Natural killer cell (primary cell): Measurements from ENCODE around the gene PTH2R. TPM values are rescaled to one million over a fixed set of nuclear protein-coding genes. Genes with fewer than 3 reads are reported as not detected.
"Not testable (repeated sequence)": the region's sequence is repeated elsewhere in the genome, so short reads cannot be mapped to it uniquely, and the experiment has no call there.

ENCODE experiments used
- ATAC-seq, 3 donors: fragments of 150-1000 bp in 2 of 3; fragments of 200-7000 bp in 1 of 3; cut with Tn5 transposase; 1 replicate in 1 of 3; 2 replicates in 2 of 3; pipeline ENCODE4 v1.10.0; 2021; ENCODE audit warnings: mild to moderate bottlenecking in 2 of 3, moderate library complexity in 2 of 3
- DNase-seq, 2 donors: peaks; one replicate each; pipeline versions ENCODE4 v3.0.0 to v3.0.0-alpha.2; 2013 to 2021; ENCODE audit warnings: mixed read lengths in 1 of 2
- H3K27ac ChIP-seq: one replicate; pipeline ENCODE4 v1.5.1; 2013; ENCODE audit warnings: mild to moderate bottlenecking, low read length
- H3K27me3 ChIP-seq: one replicate; pipeline ENCODE4 v1.6.1; 2013; ENCODE audit warnings: low read length; ENCODE audit not compliant: control insufficient read depth, insufficient read depth
- H3K36me3 ChIP-seq: one replicate; pipeline ENCODE4 v1.6.1; 2013; ENCODE audit warnings: low read length; ENCODE audit not compliant: control insufficient read depth, insufficient read depth
- H3K4me1 ChIP-seq: one replicate; pipeline ENCODE4 v1.6.1; 2013; ENCODE audit warnings: low read length; ENCODE audit not compliant: control insufficient read depth, insufficient read depth
- H3K4me3 ChIP-seq: one replicate; pipeline ENCODE4 v1.5.1; 2013; ENCODE audit warnings: low read length
- H3K9me3 ChIP-seq: one replicate; pipeline ENCODE4 v1.6.1; 2013; ENCODE audit warnings: low read length; ENCODE audit not compliant: control insufficient read depth, insufficient read depth
- H3K27ac Mint-ChIP-seq, 2 donors: one replicate each; pipeline ENCODE4 v1.8.0; 2022; ENCODE audit warnings: mild to moderate bottlenecking in 2 of 2, mixed read lengths in 2 of 2, moderate library complexity in 1 of 2
- H3K27me3 Mint-ChIP-seq, 2 donors: one replicate each; pipeline ENCODE4 v1.8.0; 2022; ENCODE audit warnings: low read depth in 2 of 2, mixed read lengths in 2 of 2
- H3K36me3 Mint-ChIP-seq: one replicate; pipeline ENCODE4 v1.8.0; 2022; ENCODE audit warnings: mixed read lengths
- H3K4me1 Mint-ChIP-seq, 2 donors: one replicate each; pipeline ENCODE4 v1.8.0; 2022; ENCODE audit warnings: mixed read lengths in 2 of 2
- H3K4me3 Mint-ChIP-seq: one replicate; pipeline ENCODE4 v1.8.0; 2022; ENCODE audit warnings: mild to moderate bottlenecking, moderate library complexity, mixed read lengths
- H3K9me3 Mint-ChIP-seq, 2 donors: one replicate each; pipeline ENCODE4 v1.8.0; 2022; ENCODE audit warnings: mixed read lengths in 2 of 2
- WGBS: methylation state at CpG from one replicate; pipeline ENCODE4 v1.1.7; 2013; ENCODE audit warnings: missing lambda C conversion rate; ENCODE audit not compliant: insufficient coverage; 5-methylcytosine and 5-hydroxymethylcytosine counted together
- intact Hi-C: fragments of 100-400 bp; cut with micrococcal nuclease; formaldehyde crosslinking; loops from one replicate; pipeline ENCODE4 v1.14.2; 2022
- total RNA-seq, 4 donors: library from RNA; stranded (reverse); fragments of 120-200 nt in 1 of 4; gene quantifications; one replicate each; pipeline versions ENCODE4 v1.2.3 to v1.2.4, GENCODE V29; 2013 to 2022
- TF ChIP-seq, protein P1 (sequence below): fragments of 200-600 bp; IDR thresholded peaks from one replicate; pipeline ENCODE4 v1.8.0; 2022; ENCODE audit warnings: antibody characterized with exemption

PTH2R gene
- total RNA-seq, 3 donors from 2014 or later (not counting 1 experiment from before 2014, with no cell fraction given): 0.50 to 0.65 (median 0.61) TPM

- Mint-ChIP-seq H3K27ac (no peak overlapping the region), H3K9me3 (peaks cover 0 to 11% of the 10 kb centered on the region in 2 donors), H3K27me3 (peaks cover 0 to 3% of the 10 kb centered on the region in 2 donors), H3K36me3 (no peaks in the 10 kb centered on the region), H3K4me1 (peaks cover 0 to 4% of the 10 kb centered on the region in 2 donors), H3K4me3 (no peak overlapping the region)
- H3K27me3 ChIP-seq: no peaks in the 10 kb centered on the region
- no peaks in the 10 kb centered on the region for H3K36me3 ChIP-seq
- no peak overlapping the region for H3K27ac ChIP-seq
- ATAC-seq (no peak), DNase-seq (no peak)
- H3K9me3 ChIP-seq: peaks cover 24% of the 10 kb centered on the region
- TF ChIP-seq, protein P1, sequence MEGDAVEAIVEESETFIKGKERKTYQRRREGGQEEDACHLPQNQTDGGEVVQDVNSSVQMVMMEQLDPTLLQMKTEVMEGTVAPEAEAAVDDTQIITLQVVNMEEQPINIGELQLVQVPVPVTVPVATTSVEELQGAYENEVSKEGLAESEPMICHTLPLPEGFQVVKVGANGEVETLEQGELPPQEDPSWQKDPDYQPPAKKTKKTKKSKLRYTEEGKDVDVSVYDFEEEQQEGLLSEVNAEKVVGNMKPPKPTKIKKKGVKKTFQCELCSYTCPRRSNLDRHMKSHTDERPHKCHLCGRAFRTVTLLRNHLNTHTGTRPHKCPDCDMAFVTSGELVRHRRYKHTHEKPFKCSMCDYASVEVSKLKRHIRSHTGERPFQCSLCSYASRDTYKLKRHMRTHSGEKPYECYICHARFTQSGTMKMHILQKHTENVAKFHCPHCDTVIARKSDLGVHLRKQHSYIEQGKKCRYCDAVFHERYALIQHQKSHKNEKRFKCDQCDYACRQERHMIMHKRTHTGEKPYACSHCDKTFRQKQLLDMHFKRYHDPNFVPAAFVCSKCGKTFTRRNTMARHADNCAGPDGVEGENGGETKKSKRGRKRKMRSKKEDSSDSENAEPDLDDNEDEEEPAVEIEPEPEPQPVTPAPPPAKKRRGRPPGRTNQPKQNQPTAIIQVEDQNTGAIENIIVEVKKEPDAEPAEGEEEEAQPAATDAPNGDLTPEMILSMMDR: no peak
- WGBS: 83% methylated on average over 1 of the region's 3 CpGs
- no peak overlapping the region for H3K4me3 ChIP-seq
- no peaks in the 10 kb centered on the region for H3K4me1 ChIP-seq
- intact Hi-C loops: no loop called here
Observed at GRCh38 chr2:208392300-208392699, 14.3 kb upstream of the PTH2R start.

DNA sequence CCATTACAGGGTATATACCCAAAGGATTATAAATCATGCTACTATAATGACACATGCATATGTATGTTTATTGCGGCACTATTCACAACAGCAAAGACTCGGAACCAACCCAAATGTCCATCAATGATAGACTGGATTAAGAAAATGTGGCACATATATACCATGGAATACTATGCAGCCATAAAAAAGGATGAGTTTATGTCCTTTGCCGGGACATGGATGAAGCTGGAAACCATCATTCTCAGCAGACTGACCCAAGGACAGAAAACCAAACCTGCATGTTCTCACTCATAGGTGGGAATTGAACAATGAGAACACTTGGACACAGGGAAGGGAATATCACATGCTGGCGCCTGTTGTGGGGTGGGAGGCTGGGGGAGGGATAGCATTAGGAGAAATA, 9.8 kb upstream of the PTH2R start:
- H3K27me3 ChIP-seq, H3K36me3 Mint-ChIP-seq, H3K4me1 ChIP-seq, DNase-seq, ATAC-seq, H3K36me3 ChIP-seq, H3K27ac Mint-ChIP-seq, H3K27me3 Mint-ChIP-seq, H3K4me1 Mint-ChIP-seq, H3K27ac ChIP-seq, H3K4me3 ChIP-seq, intact Hi-C loops, H3K4me3 Mint-ChIP-seq: not testable (repeated sequence)
- H3K9me3 Mint-ChIP-seq: peaks cover 0 to 11% of the 10 kb centered on the region in 2 donors
- 97% methylated on average over 2 of the region's 4 CpGs for WGBS
- H3K9me3 ChIP-seq: peaks cover 24% of the 10 kb centered on the region

DNA sequence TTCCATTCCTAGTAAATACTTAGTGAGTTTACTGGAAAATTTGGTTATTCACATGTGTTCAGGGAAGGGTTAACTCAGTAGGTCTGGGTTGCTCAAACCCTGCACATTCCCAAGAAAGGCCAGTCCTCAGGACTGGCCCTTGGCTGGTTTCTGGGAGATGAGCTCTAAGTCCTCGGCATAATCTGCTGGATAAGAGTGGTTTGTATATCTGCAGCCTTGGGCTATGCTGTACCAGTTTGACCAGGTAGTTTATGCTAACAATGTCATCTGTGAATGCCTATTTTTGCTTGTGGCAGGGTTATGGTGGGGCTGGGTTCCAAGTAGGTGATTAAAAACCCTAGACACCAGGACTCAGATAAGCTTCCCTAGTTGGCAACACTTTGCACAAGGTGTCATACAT, 7.4 kb upstream of the PTH2R start:
- intact Hi-C loops: no loop called here
- Mint-ChIP-seq H3K36me3 (no peaks in the 10 kb centered on the region), H3K4me3 (no peak overlapping the region), H3K4me1 (peaks cover 0 to 4% of the 10 kb centered on the region in 2 donors), H3K27me3 (peaks cover 23 to 27% of the 10 kb centered on the region in 2 donors), H3K27ac (no peak overlapping the region), H3K9me3 (peaks cover 0 to 7% of the 10 kb centered on the region in 2 donors)
- Histone ChIP-seq H3K9me3 (peaks cover 12% of the 10 kb centered on the region), H3K27ac (no peak overlapping the region), H3K27me3 (no peaks in the 10 kb centered on the region), H3K4me1 (no peaks in the 10 kb centered on the region), H3K4me3 (no peak overlapping the region), H3K36me3 (no peaks in the 10 kb centered on the region)
- ATAC-seq (no peak), DNase-seq (no peak)
- TF ChIP-seq, protein P1: no peak
- 90% methylated on average over 1 of the region's 1 CpG for WGBS

DNA sequence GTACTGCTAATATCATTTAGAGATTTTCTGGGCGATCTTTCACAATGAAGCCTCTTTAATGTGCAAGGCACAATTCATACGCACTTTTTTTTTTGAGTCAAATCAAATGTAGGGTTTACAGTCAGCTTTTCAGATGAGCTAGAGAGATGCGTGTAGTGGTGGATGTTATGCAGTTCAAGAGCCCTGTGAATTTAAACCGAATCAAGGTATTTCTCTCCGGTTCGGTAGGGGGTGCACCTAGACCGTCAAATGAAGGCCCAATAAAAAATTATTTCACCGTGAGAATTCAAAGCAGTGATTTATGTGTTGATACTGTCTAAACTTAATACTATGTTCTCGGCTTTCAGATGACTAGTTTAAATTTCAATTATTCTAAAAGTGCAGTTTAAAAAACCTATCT, 1.1 kb downstream of the PTH2R start:
- Histone ChIP-seq H3K4me1 (no peaks in the 10 kb centered on the region), H3K27ac (no peak overlapping the region), H3K9me3 (no peaks in the 10 kb centered on the region), H3K36me3 (no peaks in the 10 kb centered on the region), H3K4me3 (no peak overlapping the region), H3K27me3 (peaks cover 26% of the 10 kb centered on the region)
- Mint-ChIP-seq H3K27ac (no peak overlapping the region), H3K4me3 (no peak overlapping the region), H3K4me1 (no peaks in the 10 kb centered on the region), H3K36me3 (no peaks in the 10 kb centered on the region), H3K27me3 (peaks cover 32 to 77% of the 10 kb centered on the region in 2 donors), H3K9me3 (no peaks in the 10 kb centered on the region)
- ATAC-seq (no peak), DNase-seq (no peak)
- intact Hi-C loops: no loop called here
- TF ChIP-seq, protein P1: no peak
- WGBS: 24% methylated on average over 8 of the region's 9 CpGs
